Progenitor cell of endocrine pancreas (in vitro differentiated cells): Measurements from ENCODE around the gene KIF25. TPM values are rescaled to one million over a fixed set of nuclear protein-coding genes. Genes with fewer than 3 reads are reported as not detected.
"Not testable (repeated sequence)": the region's sequence is repeated elsewhere in the genome, so short reads cannot be mapped to it uniquely, and the experiment has no call there.

ENCODE experiments used
- DNase-seq: peaks from one replicate; pipeline ENCODE4 v3.0.0; 2021; ENCODE audit warnings: low spot score; ENCODE audit not compliant: unreplicated experiment
- H3K27ac Mint-ChIP-seq: 2 replicates; pipeline ENCODE4 v1.8.0; 2021; ENCODE audit warnings: mild to moderate bottlenecking, moderate library complexity, mixed read lengths
- H3K27me3 Mint-ChIP-seq: 2 replicates; pipeline ENCODE4 v1.8.0; 2021; ENCODE audit warnings: mixed read lengths
- H3K36me3 Mint-ChIP-seq: 2 replicates; pipeline ENCODE4 v1.8.0; 2022; ENCODE audit warnings: mixed read lengths; ENCODE audit not compliant: insufficient read depth
- H3K4me1 Mint-ChIP-seq: 2 replicates; pipeline ENCODE4 v1.8.0; 2021; ENCODE audit warnings: low read depth, mixed read lengths
- H3K4me3 Mint-ChIP-seq: 2 replicates; pipeline ENCODE4 v1.8.0; 2021; ENCODE audit warnings: low read depth, mild to moderate bottlenecking, moderate library complexity, mixed read lengths
- H3K9me3 Mint-ChIP-seq: 2 replicates; pipeline ENCODE4 v1.8.0; 2021; ENCODE audit warnings: low read depth, mixed read lengths
- CTCF ChIP-seq: fragments of 200-600 bp; sonication (generic); IDR thresholded peaks from one replicate; pipeline ENCODE4 v1.5.0; 2021; ENCODE audit warnings: antibody characterized with exemption, mild to moderate bottlenecking; ENCODE audit not compliant: unreplicated experiment
- total RNA-seq: library from RNA; stranded (reverse); gene quantifications from 2 replicates; pipeline ENCODE4 v1.2.1, GENCODE V29; 2021

Gene KIF25
- total RNA-seq, 1 donor from 2014 or later, result not detected

GRCh38 chr6:168075787-168076202 lies 78.3 kb downstream of the KIF25 start:
- Mint-ChIP-seq H3K27me3 (peaks cover 13% of the 10 kb centered on the region), H3K36me3 (no peaks in the 10 kb centered on the region), H3K4me1 (no peaks in the 10 kb centered on the region), H3K4me3 (no peak overlapping the region), H3K27ac (no peak overlapping the region), H3K9me3 (no peaks in the 10 kb centered on the region)
- no peak for TF ChIP-seq CTCF
- no peak for DNase-seq

- not testable (repeated sequence) for H3K9me3 Mint-ChIP-seq, H3K27ac Mint-ChIP-seq, DNase-seq, H3K4me1 Mint-ChIP-seq, H3K4me3 Mint-ChIP-seq, H3K36me3 Mint-ChIP-seq
- peaks cover 12% of the 10 kb centered on the region for H3K27me3 Mint-ChIP-seq
Measured at GRCh38 chr6:168077401-168077800, 79.9 kb downstream of the KIF25 start.

GRCh38 chr6:168078175-168078942 lies 80.9 kb downstream of the KIF25 start:
- Mint-ChIP-seq H3K27ac (no peak overlapping the region), H3K36me3 (no peaks in the 10 kb centered on the region), H3K27me3 (peaks cover 12% of the 10 kb centered on the region), H3K4me1 (peaks cover 5% of the 10 kb centered on the region), H3K4me3 (no peak overlapping the region), H3K9me3 (no peaks in the 10 kb centered on the region)
- no peak for DNase-seq
- TF ChIP-seq CTCF, result no peak

- H3K4me1 Mint-ChIP-seq, result peaks cover 9% of the 10 kb centered on the region
- no peaks in the 10 kb centered on the region for H3K9me3 Mint-ChIP-seq
- no peak within 1 kb of the TSS for H3K27ac Mint-ChIP-seq
- no peak for TF ChIP-seq CTCF
- peaks cover 16% of the 10 kb centered on the region for H3K27me3 Mint-ChIP-seq
- H3K36me3 Mint-ChIP-seq, result no peaks in the 10 kb centered on the region
- no peak within 1 kb of the TSS for H3K4me3 Mint-ChIP-seq
- no peak for DNase-seq
Measured at GRCh38 chr6:168078943-168079405, 81.5 kb downstream of the KIF25 start, which contains the start of gene FRMD1. TSS of gene FRMD1 (minus strand) at chr6:168079212. CDS start at chr6:168079094, 118 bp downstream.

- no peak for DNase-seq
- no peak for TF ChIP-seq CTCF
- Mint-ChIP-seq H3K27ac (no peak overlapping the region), H3K36me3 (no peaks in the 10 kb centered on the region), H3K27me3 (peaks cover 16% of the 10 kb centered on the region), H3K4me3 (no peak overlapping the region), H3K9me3 (no peaks in the 10 kb centered on the region), H3K4me1 (peaks cover 9% of the 10 kb centered on the region)
Measured at GRCh38 chr6:168080393-168081077, 83.1 kb downstream of the KIF25 start.
